K562 (cell line): ENCODE data around the gene SAMD11. TPM values are rescaled to one million over a fixed set of nuclear protein-coding genes. Genes with fewer than 3 reads are reported as not detected.
A peak's percentile ranks its signal among the peaks of the same experiment; 100 is the strongest.

ENCODE experiments used
- CBX5 ChIP-seq: IDR thresholded peaks from 2 replicates; pipeline ENCODE4 v1.6.1; 2014; ENCODE audit warnings: low read depth, borderline replicate concordance
- CEBPG ChIP-seq, 3 experiments: fragments of 200-800 bp in 1 of 3; sonication (Bioruptor generic) in 1 of 3; sonication (generic) in 1 of 3; formaldehyde crosslinking in 1 of 3; IDR thresholded peaks in 2 of 3; conservative IDR thresholded peaks in 1 of 3; 2 replicates each; pipeline versions ENCODE4 v1.6.1 to v1.8.0; 2016 to 2022; ENCODE audit warnings: missing compliant biosample characterization in 2 of 3, missing genetic modification characterization in 2 of 3, mild to moderate bottlenecking in 1 of 3, missing genetic modification reagents in 1 of 3
- CREM ChIP-seq: IDR thresholded peaks from 2 replicates; pipeline ENCODE4 v1.6.1; 2014; ENCODE audit warnings: antibody characterized with exemption, low read depth
- ETS1 ChIP-seq: conservative IDR thresholded peaks from 2 replicates; pipeline ENCODE4 v1.6.1; 2011; ENCODE audit warnings: low read depth, mild to moderate bottlenecking, low read length; ENCODE audit not compliant: control insufficient read depth
- ETS2 ChIP-seq: IDR thresholded peaks from 2 replicates; pipeline ENCODE4 v1.6.1; 2016; ENCODE audit warnings: borderline replicate concordance, missing genetic modification characterization, mild to moderate bottlenecking, moderate library complexity, missing compliant biosample characterization; ENCODE audit not compliant: poor library complexity, severe bottlenecking
- HMGXB4 ChIP-seq: sonication (generic); formaldehyde crosslinking; IDR thresholded peaks from 2 replicates; pipeline ENCODE4 v1.8.1; 2023; ENCODE audit warnings: mild to moderate bottlenecking, missing genetic modification reagents
- L3MBTL2 ChIP-seq: fragments of 450-650 bp; IDR thresholded peaks from 2 replicates; pipeline ENCODE4 v1.6.1; 2016; ENCODE audit warnings: mild to moderate bottlenecking, moderate library complexity
- NFXL1 ChIP-seq: fragments of 450-650 bp; formaldehyde crosslinking; IDR thresholded peaks from 2 replicates; pipeline ENCODE4 v1.4.0; 2021; ENCODE audit warnings: mild to moderate bottlenecking
- PML ChIP-seq: IDR thresholded peaks from 2 replicates; pipeline ENCODE4 v1.6.1; 2012; ENCODE audit warnings: low read length, inconsistent platforms
- SREBF2 ChIP-seq: sonication (generic); formaldehyde crosslinking; IDR thresholded peaks from 2 replicates; pipeline ENCODE4 v1.4.0; 2020; ENCODE audit warnings: mild to moderate bottlenecking, missing genetic modification reagents
- TFAP4 ChIP-seq: sonication (generic); formaldehyde crosslinking; IDR thresholded peaks from 2 replicates; pipeline ENCODE4 v1.8.0; 2022; ENCODE audit warnings: missing genetic modification reagents, mild to moderate bottlenecking, moderate library complexity, borderline replicate concordance
- ZFP36 ChIP-seq: fragments of 150-350 bp; IDR thresholded peaks from 2 replicates; pipeline ENCODE4 v1.6.1; 2018; ENCODE audit warnings: low read length, low read depth; ENCODE audit not compliant: partially characterized antibody
- ZNF644 ChIP-seq: fragments of 200-800 bp; sonication (Bioruptor generic); IDR thresholded peaks from 2 replicates; pipeline ENCODE4 v1.6.1; 2016; ENCODE audit warnings: low read depth, missing genetic modification characterization, missing compliant biosample characterization
- ZNF79 ChIP-seq: fragments of 250-450 bp; sonication (Bioruptor Pico); IDR thresholded peaks from 2 replicates; pipeline ENCODE4 v1.4.0; 2020; ENCODE audit warnings: low read depth, mild to moderate bottlenecking, moderate library complexity
- polyA plus RNA-seq, 8 experiments: library from polyadenylated mRNA; depleted of rRNA in 4 of 8; stranded (reverse) in 5 of 8; unstranded in 3 of 8; fragments of >200 nt; fragmentation: Nextera tagmentation in 2 of 8; fragmentation: Illumina TruSeq in 1 of 8; extraction: Ambion mirVana in 2 of 8; extraction: Trizol in 1 of 8; gene quantifications; 2 replicates each; pipeline versions ENCODE4 v1.2.1 to v1.2.3, GENCODE V29; 2011 to 2014; ENCODE audit warnings: inconsistent platforms in 1 of 8, missing spikeins in 1 of 8
- total RNA-seq, 7 experiments: library from RNA; depleted of rRNA in 6 of 7; stranded (reverse); fragments of >200 nt in 6 of 7; fragmentation: Illumina TruSeq in 2 of 7; extraction: Trizol in 2 of 7; gene quantifications; 2 replicates each; pipeline versions ENCODE4 v1.2.1 to v1.2.3, GENCODE V29; 2011 to 2021; ENCODE audit warnings: low replicate concordance in 1 of 7
- TF ChIP-seq, protein P1 (sequence below): sonication (generic); formaldehyde crosslinking; IDR thresholded peaks from 2 replicates; pipeline ENCODE4 v1.8.0; 2022; ENCODE audit warnings: mild to moderate bottlenecking, missing genetic modification reagents
- TF ChIP-seq, protein P2 (sequence below), 3 experiments: fragments of 200-800 bp in 1 of 3; sonication (Bioruptor generic) in 1 of 3; sonication (generic) in 1 of 3; formaldehyde crosslinking in 1 of 3; IDR thresholded peaks; 2 replicates each; pipeline versions ENCODE4 v1.6.1 to v1.8.0; 2016 to 2022; ENCODE audit warnings: mild to moderate bottlenecking in 2 of 3, missing compliant biosample characterization in 2 of 3, missing genetic modification characterization in 2 of 3, missing genetic modification reagents in 1 of 3

Gene SAMD11
- total and polyA plus RNA-seq, 9 of the 15 experiments (the other 6 are each of a cell fraction or from before 2014, with no cell fraction given): 0.07 to 0.82 (median 0.11) TPM; not detected in 2

DNA sequence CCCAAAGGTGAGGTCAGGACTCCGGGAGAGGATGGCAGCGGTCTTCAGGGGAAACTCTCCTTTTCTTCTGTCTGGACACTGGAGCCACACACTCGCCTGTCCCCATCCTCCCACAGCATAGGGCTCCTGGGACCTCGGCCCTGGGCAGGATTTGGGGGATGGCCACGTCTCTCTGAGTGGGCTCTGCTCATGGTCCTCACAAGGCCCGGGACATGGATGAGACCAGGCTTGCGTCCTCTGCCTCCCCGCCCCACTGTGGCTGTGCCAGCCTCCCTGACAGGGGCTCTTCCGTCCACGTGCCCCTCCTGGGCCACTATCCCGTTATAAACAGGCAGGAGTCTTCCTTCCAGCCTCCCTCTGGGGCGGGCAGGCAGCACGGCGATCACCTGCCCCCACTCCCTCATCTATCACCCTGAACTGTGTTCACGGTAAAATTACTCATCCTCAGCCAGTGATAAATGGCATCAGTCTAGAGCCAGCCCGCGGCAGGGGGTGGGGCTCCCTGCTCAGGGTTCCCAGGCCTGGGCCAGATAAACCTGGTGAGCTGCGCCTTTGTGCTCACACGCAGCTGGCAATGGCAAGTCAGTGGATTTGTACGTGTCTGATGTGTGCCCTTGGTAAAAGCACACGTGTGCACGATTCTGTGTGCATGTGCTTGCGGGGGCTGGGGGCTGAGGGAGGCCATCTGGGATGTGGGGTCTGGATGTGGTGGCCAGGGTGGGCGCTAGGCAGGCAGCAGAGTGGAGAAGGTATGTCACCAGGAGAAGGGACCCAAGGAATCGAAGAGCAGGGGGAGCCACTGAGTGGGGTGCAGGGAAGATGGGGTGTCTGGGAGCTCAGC, 12.6 kb upstream of the SAMD11 start (continued):
- TF ChIP-seq HMGXB4 (CRISPR knock-in tag) (no peak), ETS1 (no peak), CEBPG (CRISPR knock-in tag; IDR thresholded peaks at IDR 0.05) (no peak), CEBPG (tag; conservative IDR thresholded peaks at IDR 0.05 in 1 of 2, IDR thresholded peaks at IDR 0.05 in 1 of 2) (no peak), ZNF644 (tag) (no peak), NFXL1 (no peak), CREM (0 out of 2 replicates have a peak, but pooled peaks have one; percentile 20), ETS2 (no peak), SREBF2 (CRISPR knock-in tag) (no peak), CBX5 (no peak), ZNF79 (CRISPR knock-in tag) (no peak), L3MBTL2 (no peak), ZFP36 (no peak), PML (no peak), TFAP4 (CRISPR knock-in tag) (peak; percentile 77; the same call in 1 of the 2 replicates)
- TF ChIP-seq, protein P1, sequence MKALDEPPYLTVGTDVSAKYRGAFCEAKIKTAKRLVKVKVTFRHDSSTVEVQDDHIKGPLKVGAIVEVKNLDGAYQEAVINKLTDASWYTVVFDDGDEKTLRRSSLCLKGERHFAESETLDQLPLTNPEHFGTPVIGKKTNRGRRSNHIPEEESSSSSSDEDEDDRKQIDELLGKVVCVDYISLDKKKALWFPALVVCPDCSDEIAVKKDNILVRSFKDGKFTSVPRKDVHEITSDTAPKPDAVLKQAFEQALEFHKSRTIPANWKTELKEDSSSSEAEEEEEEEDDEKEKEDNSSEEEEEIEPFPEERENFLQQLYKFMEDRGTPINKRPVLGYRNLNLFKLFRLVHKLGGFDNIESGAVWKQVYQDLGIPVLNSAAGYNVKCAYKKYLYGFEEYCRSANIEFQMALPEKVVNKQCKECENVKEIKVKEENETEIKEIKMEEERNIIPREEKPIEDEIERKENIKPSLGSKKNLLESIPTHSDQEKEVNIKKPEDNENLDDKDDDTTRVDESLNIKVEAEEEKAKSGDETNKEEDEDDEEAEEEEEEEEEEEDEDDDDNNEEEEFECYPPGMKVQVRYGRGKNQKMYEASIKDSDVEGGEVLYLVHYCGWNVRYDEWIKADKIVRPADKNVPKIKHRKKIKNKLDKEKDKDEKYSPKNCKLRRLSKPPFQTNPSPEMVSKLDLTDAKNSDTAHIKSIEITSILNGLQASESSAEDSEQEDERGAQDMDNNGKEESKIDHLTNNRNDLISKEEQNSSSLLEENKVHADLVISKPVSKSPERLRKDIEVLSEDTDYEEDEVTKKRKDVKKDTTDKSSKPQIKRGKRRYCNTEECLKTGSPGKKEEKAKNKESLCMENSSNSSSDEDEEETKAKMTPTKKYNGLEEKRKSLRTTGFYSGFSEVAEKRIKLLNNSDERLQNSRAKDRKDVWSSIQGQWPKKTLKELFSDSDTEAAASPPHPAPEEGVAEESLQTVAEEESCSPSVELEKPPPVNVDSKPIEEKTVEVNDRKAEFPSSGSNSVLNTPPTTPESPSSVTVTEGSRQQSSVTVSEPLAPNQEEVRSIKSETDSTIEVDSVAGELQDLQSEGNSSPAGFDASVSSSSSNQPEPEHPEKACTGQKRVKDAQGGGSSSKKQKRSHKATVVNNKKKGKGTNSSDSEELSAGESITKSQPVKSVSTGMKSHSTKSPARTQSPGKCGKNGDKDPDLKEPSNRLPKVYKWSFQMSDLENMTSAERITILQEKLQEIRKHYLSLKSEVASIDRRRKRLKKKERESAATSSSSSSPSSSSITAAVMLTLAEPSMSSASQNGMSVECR (CRISPR knock-in tag): no peak
- TF ChIP-seq, protein P2, sequence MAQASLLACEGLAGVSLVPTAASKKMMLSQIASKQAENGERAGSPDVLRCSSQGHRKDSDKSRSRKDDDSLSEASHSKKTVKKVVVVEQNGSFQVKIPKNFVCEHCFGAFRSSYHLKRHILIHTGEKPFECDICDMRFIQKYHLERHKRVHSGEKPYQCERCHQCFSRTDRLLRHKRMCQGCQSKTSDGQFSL (CRISPR knock-in tag; IDR thresholded peaks at IDR 0.05): no peak
- TF ChIP-seq, protein P2 (tag; IDR thresholded peaks at IDR 0.05): no peak
